RCC 7860 (cell line): Measurements from ENCODE around the gene GOLGB1.

Source experiments
- DNase-seq: peaks from one replicate; pipeline ENCODE4 v3.0.0-alpha.2; 2015; ENCODE audit warnings: low spot score
- FAIRE-seq: peaks from 2 replicates; lab custom pipeline; 2012; peaks lifted over from hg19 to GRCh38; lab: Jason Lieb, UNC

The GOLGB1 gene

GRCh38 chr3:121645054-121645453 is 104.5 kb downstream of the GOLGB1 start:
- no peak for FAIRE-seq
- DNase-seq = no peak

DNA sequence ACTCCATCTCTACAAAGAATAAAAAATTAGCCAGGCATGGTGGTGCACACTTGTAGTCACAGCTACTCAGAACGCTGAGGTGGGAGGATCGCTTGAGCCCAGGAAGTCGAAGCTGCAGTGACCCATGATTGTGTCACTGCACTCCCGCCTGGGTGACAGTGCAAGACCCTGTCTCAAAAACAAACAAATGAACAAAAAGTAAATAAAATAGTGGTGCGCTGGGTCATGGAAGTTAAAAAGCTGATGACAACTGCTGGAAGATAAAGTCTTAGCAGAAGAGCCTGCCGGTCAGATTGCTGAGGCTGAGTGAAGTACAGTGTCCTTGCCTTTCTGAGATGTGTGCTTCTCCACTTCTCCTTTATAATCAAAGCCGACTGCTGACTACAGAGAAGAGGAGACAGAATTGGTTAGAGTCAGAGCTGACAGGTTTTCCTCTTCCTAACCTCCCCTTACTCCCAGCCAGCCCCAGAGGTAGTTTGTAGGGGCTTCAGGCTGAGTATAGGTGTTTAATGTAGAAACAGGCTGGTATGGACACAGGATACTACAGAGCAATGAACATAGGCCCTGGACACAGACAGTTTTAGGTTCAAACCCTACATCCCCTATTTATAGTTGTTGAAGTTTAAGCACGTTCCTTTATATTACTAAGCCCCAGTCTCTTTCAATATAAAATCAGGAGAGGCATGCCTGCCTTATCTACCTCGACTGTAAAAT is 106.8 kb downstream of the GOLGB1 start:
- no peak for FAIRE-seq

GRCh38 chr3:121641127-121641526 is 108.4 kb downstream of the GOLGB1 start:
- no peak for FAIRE-seq
- DNase-seq = no peak

More for the DNA sequence above, 106.8 kb downstream of the GOLGB1 start:
- DNase-seq = no peak

DNA sequence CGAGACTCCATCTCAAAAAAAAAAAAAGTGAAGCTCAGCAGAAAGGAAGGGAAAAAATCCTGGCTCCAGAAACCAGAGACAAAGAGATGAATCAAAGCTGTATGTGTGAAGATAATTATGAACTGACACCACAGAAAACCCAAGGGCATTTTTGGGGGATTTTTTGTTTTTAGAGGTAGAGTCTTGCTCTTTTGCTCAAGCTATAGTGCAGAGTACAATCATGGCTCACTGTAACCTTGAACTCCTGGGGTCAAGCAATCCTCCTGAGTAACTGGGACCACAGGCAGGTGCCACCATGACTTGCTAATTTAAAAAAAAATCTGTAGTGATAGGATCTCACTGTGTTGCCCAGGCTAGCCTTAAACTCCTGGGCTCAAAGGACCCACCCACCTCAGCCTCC is 111.6 kb downstream of the GOLGB1 start:
- DNase-seq (no peak), FAIRE-seq (no peak)

DNA sequence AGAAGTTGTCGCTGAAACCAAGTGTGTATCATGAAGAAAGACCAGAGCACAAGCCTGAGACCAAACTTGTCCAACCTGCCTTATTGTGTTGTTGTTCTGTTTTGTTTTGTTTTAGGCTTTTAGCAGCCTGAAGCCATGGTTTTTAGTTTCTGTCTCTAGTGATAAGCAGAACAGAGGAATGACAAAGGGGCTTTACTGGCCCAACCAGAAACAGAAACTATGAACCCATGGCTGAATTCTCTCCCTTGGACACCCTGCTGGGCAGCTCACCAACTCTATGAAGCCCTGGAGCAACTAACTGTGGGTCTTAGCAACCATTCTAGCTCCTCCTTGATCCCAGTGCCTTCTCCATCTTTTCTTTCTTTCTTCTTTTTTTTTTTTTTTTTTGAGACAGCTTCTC is 119.2 kb downstream of the GOLGB1 start:
- no peak for FAIRE-seq
- no peak for DNase-seq

DNA sequence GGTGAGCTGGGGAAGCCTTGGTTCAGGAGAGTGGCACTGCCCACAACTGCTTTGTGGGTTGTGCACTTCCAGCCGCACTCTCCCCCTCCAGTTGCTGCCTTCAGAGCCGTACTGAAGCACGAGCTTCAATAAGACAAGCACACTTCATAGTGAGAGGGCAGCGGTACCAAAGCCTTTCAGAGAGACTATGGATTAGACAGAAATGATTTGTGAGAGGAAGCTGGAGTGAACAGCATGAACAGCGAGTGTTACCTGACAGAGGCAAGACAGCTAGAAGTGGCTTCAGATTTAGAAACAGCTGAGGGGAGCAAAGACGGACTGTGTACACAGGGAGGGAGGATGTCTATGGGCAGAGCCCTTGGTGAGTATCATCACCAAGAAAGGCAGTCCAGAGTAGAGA is 119.9 kb downstream of the GOLGB1 start:
- FAIRE-seq (no peak), DNase-seq (no peak)

GRCh38 chr3:121627622-121628021 is 121.9 kb downstream of the GOLGB1 start:
- FAIRE-seq (no peak), DNase-seq (no peak)

GRCh38 chr3:121627211-121627610 is 122.3 kb downstream of the GOLGB1 start:
- no peak for DNase-seq

DNA sequence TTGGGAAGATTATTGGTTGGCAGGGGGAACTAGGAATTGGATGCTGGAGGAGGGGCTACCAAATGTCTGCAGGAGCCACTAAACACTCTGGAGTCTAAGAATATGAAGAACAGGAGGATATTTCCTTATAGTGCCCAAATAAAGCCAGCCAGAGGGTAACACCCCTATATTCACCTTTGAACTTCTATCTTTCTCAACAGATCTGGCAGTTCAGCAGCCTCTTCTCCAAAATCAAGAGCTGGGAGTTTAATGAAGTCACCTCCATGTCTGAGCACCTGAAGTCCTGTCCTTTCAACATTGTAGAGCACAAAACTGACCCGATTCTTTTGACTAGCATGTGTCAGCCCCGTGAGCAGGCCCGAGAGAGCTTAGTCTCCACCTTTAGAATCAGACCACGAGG is 123.0 kb downstream of the GOLGB1 start:
- DNase-seq = no peak
- FAIRE-seq = no peak

More at GRCh38 chr3:121627211-121627610, 122.3 kb downstream of the GOLGB1 start:
- no peak for FAIRE-seq

GRCh38 chr3:121624147-121624899 is 125.2 kb downstream of the GOLGB1 start:
- DNase-seq (no peak), FAIRE-seq (no peak)

DNA sequence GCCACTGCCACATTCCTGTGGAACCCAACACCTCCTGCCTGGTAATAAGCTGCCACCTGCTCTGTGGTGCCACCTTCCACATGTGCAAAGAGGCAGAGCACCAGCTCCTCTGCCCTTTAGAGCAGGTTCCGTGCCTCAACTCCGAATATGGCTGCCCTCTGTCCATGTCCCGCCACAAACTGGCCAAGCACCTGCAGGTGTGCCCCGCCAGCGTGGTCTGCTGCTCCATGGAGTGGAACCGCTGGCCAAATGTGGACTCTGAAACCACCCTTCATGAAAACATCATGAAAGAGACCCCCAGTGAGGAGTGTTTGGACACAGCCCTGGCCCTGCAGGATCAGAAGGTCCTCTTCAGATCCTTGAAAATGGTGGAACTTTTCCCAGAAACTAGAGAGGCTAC is 128.1 kb downstream of the GOLGB1 start:
- FAIRE-seq = no peak
- DNase-seq = no peak

DNA sequence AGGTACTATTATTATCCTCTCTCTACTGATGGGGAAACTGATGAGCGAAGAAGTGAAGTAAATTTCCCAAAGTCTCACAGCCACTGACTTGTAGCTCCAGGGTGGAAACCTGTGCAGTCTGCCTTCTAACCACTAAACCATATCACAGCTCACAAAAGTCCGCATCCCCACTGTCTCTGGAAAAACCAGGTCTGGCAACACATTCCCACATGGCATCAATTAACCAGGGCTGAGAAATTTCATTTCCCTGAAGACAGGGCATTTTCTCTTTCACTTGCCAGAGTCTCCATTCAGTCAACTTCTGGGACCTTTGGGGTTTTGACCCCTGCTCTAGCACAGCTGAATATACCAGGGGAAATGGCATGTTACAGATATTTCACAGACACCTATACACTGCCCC is 129.8 kb downstream of the GOLGB1 start:
- DNase-seq (no peak), FAIRE-seq (no peak)
